CD4-positive, alpha-beta T cell treated with Interleukin-4 for 4 hours (primary cell): ENCODE data around the gene TSPAN13.

Source experiments
- DNase-seq: peaks from one replicate; pipeline ENCODE4 v3.0.0-alpha.2; 2020

TSPAN13 gene

GRCh38 chr7:16753102-16753931 lies at the start of gene TSPAN13:
TSPAN13 (plus strand) TSS chr7:16753755; CDS start chr7:16753968, 213 bp downstream.
- DNase-seq = peak; percentile 25

- DNase-seq = no peak
Measured at GRCh38 chr7:16708511-16708910, 45.0 kb upstream of the TSPAN13 start.

GRCh38 chr7:16708980-16709379 lies 44.6 kb upstream of the TSPAN13 start:
- DNase-seq = no peak

- DNase-seq = no peak
Measured at GRCh38 chr7:16710651-16711050, 42.9 kb upstream of the TSPAN13 start.

- DNase-seq = no peak
Measured at GRCh38 chr7:16711730-16712129, 41.8 kb upstream of the TSPAN13 start.

GRCh38 chr7:16712916-16713315 lies 40.6 kb upstream of the TSPAN13 start:
- no peak for DNase-seq

GRCh38 chr7:16715928-16716327 lies 37.6 kb upstream of the TSPAN13 start:
- no peak for DNase-seq

- no peak for DNase-seq
Measured at GRCh38 chr7:16718111-16718656, 35.4 kb upstream of the TSPAN13 start.

- DNase-seq = no peak
Measured at GRCh38 chr7:16719699-16720098, 33.9 kb upstream of the TSPAN13 start.

GRCh38 chr7:16721541-16721940 lies 32.0 kb upstream of the TSPAN13 start:
- no peak for DNase-seq

- no peak for DNase-seq
Measured at GRCh38 chr7:16724344-16724743, 29.2 kb upstream of the TSPAN13 start.

- no peak for DNase-seq
Measured at GRCh38 chr7:16726189-16726588, 27.4 kb upstream of the TSPAN13 start.

- no peak for DNase-seq
Measured at GRCh38 chr7:16727736-16728135, 25.8 kb upstream of the TSPAN13 start.

GRCh38 chr7:16728811-16729210 lies 24.7 kb upstream of the TSPAN13 start:
- DNase-seq = no peak

GRCh38 chr7:16729541-16729940 lies 24.0 kb upstream of the TSPAN13 start:
- DNase-seq = no peak

- no peak for DNase-seq
Measured at GRCh38 chr7:16730937-16731336, 22.6 kb upstream of the TSPAN13 start.

- no peak for DNase-seq
Measured at GRCh38 chr7:16732828-16733227, 20.7 kb upstream of the TSPAN13 start.

- DNase-seq = no peak
Measured at GRCh38 chr7:16734148-16734726, 19.3 kb upstream of the TSPAN13 start.

- DNase-seq = no peak
Measured at GRCh38 chr7:16735020-16735419, 18.5 kb upstream of the TSPAN13 start.

- no peak for DNase-seq
Measured at GRCh38 chr7:16738011-16738688, 15.4 kb upstream of the TSPAN13 start.

- no peak for DNase-seq
Measured at GRCh38 chr7:16739863-16740622, 13.5 kb upstream of the TSPAN13 start.

GRCh38 chr7:16740623-16740953 lies 13.0 kb upstream of the TSPAN13 start:
- DNase-seq = no peak

GRCh38 chr7:16740996-16741395 lies 12.6 kb upstream of the TSPAN13 start:
- no peak for DNase-seq
